Islet precursor cell (in vitro differentiated cells): ENCODE data around the gene CHRNA1.

Experiments
- DNase-seq: peaks from one replicate; pipeline ENCODE4 v3.0.0-alpha.2; 2018

The CHRNA1 gene

DNA sequence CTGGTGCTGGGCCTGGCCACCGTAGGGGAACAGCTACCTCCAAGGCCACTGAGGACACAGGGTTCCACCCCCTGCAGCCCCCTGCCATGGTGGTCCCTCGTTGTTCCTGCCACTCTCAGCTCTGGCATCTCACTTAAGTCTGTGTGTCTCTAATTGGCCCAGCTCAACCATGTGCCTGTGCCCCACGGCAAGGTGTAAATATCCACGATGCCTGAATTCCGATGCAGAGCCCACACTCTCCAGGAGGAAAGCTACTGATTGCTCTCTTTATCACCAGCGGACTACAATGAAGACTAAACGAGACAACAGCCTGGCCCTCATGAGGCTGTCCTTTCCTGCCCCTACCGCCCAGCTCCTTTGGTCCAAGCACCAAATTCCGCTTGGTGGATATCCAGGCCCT lies 17.0 kb upstream of the CHRNA1 start:
- no peak for DNase-seq

DNA sequence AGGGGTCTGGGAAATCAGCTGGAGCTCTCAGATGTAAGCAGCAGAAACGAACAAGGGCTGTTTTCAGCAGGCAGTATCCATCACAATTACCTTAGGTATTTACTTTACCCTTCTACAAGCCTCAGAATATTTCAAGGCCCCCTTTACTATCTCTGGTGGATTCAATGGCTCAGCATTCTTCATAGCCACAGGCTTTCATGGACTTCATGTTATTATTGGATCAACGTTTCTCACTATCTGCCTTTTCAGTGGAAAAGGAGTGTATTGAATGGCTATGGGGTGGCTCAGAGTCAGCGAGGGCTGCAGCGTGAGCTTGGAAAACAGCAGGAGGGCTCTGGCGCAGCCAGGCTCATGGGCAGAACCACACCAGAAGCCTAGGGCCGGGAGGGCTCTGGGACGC lies 16.6 kb upstream of the CHRNA1 start:
- DNase-seq, result no peak

DNA sequence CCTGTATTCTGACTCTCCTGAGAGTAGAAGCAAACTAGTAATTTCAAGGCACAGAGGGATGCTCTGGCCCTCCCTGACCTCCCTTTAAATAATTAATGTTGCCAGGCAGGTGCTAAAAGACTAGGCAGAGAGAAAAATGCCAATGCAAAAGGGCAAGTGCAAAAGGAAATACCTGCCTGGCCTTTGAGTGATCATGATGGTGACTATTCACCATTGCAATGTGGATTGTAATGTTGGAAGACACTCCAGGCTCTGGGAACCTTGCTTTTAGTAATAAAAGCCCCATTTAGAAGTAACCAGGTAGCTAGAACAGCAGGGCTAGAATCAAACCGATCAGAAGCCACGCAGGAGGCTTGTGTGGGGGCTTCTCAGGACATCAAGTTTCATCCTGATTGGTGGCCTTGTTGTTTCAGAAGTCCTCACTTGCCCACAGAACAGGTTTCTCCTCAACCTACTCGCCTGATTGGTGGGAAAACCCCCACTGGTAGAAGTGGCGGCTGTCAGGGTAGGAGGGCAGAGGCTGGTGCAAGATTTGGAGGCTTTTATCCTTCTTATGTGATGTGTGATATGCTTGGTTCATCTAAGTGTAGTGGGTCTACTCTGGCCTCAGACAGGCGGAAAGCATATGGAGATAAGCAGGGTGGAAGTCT lies 16.0 kb upstream of the CHRNA1 start:
- DNase-seq, result no peak

DNA sequence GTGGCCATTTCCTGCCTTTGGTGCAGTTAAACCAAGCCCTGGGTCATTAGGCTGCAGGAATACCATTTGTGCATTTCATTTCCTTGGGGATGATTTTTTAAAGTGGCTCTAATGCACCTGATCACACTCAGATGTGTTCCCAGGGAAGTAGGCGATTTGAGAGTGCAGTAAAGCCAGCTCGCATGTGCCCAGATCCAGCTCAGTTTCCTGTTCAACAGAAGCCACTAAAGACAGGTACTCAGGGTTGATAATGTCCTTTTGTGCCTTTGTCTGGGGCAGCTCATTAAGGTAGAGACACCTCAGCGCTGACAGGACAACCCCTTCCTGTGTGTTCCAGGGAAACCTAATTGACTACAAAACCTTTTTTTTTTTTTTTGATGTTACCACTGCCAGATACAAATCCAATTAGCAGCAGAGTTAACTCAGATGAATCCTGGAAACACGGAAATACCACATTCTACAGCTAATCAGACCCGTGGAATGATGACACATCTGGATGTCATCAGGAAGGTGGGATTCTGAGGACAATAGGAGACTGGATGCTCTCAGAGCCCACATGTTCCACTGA lies 15.2 kb upstream of the CHRNA1 start:
- peak; percentile 74 for DNase-seq

GRCh38 chr2:174778085-174778981 lies 14.1 kb upstream of the CHRNA1 start:
- no peak for DNase-seq

- peak; percentile 21 for DNase-seq
Measured at GRCh38 chr2:174777347-174778084, 13.2 kb upstream of the CHRNA1 start.

- no peak for DNase-seq
Measured at GRCh38 chr2:174776675-174777074, 12.4 kb upstream of the CHRNA1 start.

GRCh38 chr2:174776223-174776622 lies 12.0 kb upstream of the CHRNA1 start:
- peak; percentile 52 for DNase-seq

- no peak for DNase-seq
Measured at GRCh38 chr2:174775571-174775980, 11.3 kb upstream of the CHRNA1 start.

DNA sequence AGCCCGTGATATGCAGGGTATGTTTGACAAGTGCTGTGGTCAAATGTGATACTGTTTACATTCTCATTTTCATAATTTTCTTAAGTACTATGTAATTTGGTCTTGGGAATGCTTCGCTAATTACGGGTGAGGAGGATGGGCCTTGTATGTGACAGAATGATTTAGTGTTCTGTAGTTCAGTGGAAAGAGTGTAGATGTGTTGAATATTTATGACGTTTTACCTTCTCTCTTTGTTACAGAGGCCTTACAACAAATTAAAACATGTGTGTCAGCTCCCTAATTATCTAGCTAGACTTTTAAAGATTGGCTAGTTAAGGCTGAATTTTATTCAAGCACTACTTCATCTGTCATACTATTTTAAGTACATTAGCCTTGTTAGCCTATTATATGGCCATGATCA lies 10.6 kb upstream of the CHRNA1 start:
- DNase-seq, result no peak

DNA sequence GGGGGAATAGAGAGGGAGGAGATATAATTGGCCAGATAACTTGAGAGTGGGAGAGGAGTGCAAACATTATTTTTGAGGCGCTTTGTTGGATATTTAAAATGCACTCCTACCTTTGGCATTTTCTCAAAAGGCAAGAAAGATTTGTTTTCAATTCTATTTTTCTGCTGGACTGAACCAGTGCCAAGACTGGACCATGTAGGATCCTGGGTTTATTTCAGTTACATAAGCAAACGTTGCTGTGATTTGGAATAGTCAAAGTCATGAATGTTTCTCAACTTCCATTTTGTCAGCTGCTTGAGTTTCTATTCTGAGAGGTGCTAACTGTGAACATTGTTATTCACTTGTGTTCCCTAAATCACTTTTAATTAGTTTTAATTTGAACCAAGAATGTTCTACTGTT lies 8.9 kb upstream of the CHRNA1 start:
- DNase-seq, result no peak

- no peak for DNase-seq
Measured at GRCh38 chr2:174772472-174772801, 8.2 kb upstream of the CHRNA1 start.

DNA sequence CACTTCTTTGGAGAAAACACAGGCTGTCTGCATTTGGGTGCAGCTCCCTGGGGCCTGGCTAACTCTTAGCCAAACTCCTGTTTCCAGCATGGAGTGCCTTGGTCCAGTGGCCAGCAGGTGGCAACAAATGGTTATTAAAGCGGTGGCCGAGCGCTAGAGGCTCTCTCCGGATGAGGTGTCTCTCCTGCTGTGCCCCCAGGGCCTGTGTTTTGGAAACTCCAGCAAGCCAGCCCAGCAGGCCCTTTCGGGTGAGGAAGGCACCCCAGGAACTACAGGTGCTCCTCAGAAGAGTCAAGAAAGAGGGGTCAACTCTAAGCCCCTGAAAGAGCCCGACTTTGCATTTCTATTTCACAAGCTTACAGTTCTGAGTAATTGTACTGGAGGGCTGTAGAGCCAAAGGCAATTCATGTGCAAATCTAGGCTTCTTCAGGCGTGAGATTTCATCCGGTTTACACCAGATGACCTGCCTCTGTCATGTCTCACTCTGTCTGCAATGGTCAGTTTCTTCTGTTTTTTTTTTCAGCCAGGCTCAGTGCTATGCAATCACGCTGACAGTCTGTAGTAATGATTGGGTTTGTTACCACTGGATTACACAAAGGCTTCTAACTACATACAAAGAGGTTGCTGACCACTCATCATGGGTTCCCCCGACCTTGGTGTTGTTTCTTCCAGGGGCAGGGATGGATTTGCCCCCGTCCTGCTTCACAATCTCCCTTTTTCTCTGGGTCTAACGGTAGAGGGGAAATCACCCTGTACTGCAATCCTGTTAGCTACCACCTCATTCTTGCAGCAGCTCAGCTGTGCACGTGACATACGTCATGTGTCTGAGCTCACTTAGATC lies 7.6 kb upstream of the CHRNA1 start:
- DNase-seq, result peak; percentile 91

DNA sequence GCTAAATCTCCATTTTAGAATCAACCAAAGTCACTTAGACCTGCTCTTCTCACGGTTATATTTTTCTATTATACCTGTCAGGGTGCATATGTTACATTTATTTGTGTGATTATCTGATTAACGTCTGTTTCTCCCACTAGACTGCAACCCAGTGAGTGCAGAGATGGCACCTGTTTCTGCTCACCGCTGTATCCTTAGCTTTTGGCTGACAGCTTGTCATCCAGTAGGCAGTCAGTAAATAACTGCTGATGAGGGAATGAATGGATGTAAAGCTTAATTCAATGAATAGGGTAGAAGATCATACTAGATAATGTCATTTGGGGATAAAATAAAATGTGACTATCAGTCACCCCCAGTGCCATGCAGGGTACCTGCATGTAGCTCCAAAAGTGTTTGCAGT lies 6.9 kb upstream of the CHRNA1 start:
- DNase-seq, result no peak

DNA sequence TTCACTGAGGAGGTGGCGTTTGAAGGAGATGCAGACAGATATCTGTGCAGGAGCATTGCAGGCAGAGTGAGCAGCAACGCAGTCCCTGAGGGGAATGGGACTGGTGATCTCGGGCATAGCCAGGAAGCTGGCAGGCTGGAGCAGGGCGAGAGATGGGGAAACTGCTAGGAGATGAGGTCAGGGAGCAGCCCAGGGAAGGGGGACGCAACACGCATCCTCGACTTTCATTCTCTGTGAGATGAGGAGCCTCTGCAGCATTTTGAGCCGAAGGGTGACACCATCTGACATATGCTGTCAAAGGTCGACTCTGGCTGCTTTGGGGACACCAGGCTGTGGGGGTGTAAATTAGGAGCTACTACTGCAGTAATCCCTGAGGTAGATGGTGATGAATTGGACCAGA lies 4.3 kb upstream of the CHRNA1 start:
- no peak for DNase-seq

- DNase-seq, result no peak
Measured at GRCh38 chr2:174766271-174766670, 2.0 kb upstream of the CHRNA1 start.

DNA sequence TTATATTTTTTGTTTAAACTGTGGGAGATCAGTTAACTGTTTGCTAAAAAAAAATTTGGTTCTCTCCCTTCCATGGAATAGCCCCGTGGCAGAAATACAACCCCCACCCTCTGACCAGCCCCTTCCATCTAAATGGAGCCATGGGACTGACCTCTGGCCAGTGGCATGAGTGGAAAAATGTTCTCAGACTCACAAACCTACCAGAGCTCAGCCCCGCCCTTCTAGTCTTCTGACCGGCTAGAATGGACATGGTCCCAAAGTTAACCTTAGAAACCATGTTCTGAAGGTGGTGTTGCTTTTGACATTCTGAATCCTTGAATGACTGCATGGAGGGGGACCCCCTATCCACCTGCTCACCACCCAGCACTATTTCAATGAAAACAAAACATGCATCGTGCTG lies 1.3 kb upstream of the CHRNA1 start:
- DNase-seq, result no peak

GRCh38 chr2:174763780-174764179 lies 492 bp downstream of the CHRNA1 start:
- DNase-seq, result no peak

GRCh38 chr2:174762464-174762863 lies 1.8 kb downstream of the CHRNA1 start:
- DNase-seq, result no peak

GRCh38 chr2:174761837-174762236 lies 2.4 kb downstream of the CHRNA1 start:
- DNase-seq, result no peak

GRCh38 chr2:174760845-174761473 lies 3.3 kb downstream of the CHRNA1 start:
- no peak for DNase-seq
